ENCODE measurements around the gene PRSS37.

PRSS37 gene

GRCh38 chr7:141788296-141788695 is 53.0 kb downstream of the PRSS37 start:
- no peak for DNase-seq (ENCODE audit: low spot score)
